CD4-positive, CD25-positive, alpha-beta regulatory T cell (primary cell): ENCODE measurements around the gene CEP97. TPM values are rescaled to one million over a fixed set of nuclear protein-coding genes. Genes with fewer than 3 reads are reported as not detected.
A peak's percentile ranks its signal among the peaks of the same experiment; 100 is the strongest.

Source experiments
- ATAC-seq, 2 donors: fragments of 150-1000 bp; cut with Tn5 transposase; one replicate each; pipeline ENCODE4 v1.10.0; 2021; ENCODE audit warnings: low read depth in 2 of 2, moderate number of reproducible peaks in 2 of 2, moderate library complexity in 1 of 2
- DNase-seq, 3 donors: peaks; one replicate each; pipeline versions ENCODE4 v3.0.0 to v3.0.0-alpha.2; 2012 to 2022; ENCODE audit warnings: mixed read lengths in 1 of 3
- H3K27ac ChIP-seq: one replicate; pipeline ENCODE4 v1.7.0; 2013; ENCODE audit warnings: mild to moderate bottlenecking, low read length; ENCODE audit not compliant: insufficient read depth, poor library complexity, severe bottlenecking
- H3K27me3 ChIP-seq: one replicate; pipeline ENCODE4 v1.7.0; 2013; ENCODE audit warnings: low read length; ENCODE audit not compliant: control insufficient read depth, insufficient read depth
- H3K36me3 ChIP-seq: one replicate; pipeline ENCODE4 v1.7.0; 2013; ENCODE audit warnings: mild to moderate bottlenecking, low read length, moderate library complexity; ENCODE audit not compliant: control insufficient read depth, insufficient read depth
- H3K4me1 ChIP-seq: 2 replicates; pipeline ENCODE4 v1.7.0; 2013; ENCODE audit warnings: mild to moderate bottlenecking, low read length; ENCODE audit not compliant: insufficient read depth, control insufficient read depth, poor library complexity, severe bottlenecking
- H3K4me3 ChIP-seq: one replicate; pipeline ENCODE4 v1.7.0; 2013; ENCODE audit warnings: low read depth, mild to moderate bottlenecking, low read length, moderate library complexity
- H3K9me3 ChIP-seq, 2 experiments: 1 replicate in 1 of 2; 2 replicates in 1 of 2; pipeline ENCODE4 v1.7.0; 2013; ENCODE audit warnings: low read length in 2 of 2, mild to moderate bottlenecking in 1 of 2, moderate library complexity in 1 of 2; ENCODE audit not compliant: control insufficient read depth in 2 of 2
- H3K27ac Mint-ChIP-seq, 3 donors: one replicate each; pipeline ENCODE4 v1.8.0; 2020 to 2022; ENCODE audit warnings: mild to moderate bottlenecking in 3 of 3, mixed read lengths in 3 of 3, moderate library complexity in 2 of 3
- H3K27me3 Mint-ChIP-seq: one replicate; pipeline ENCODE4 v1.8.0; 2022; ENCODE audit warnings: mild to moderate bottlenecking, mixed read lengths
- H3K36me3 Mint-ChIP-seq: one replicate; pipeline ENCODE4 v1.8.0; 2020; ENCODE audit warnings: mixed read lengths
- H3K4me1 Mint-ChIP-seq, 4 donors: one replicate each; pipeline ENCODE4 v1.8.0; 2020 to 2022; ENCODE audit warnings: mixed read lengths in 4 of 4, mild to moderate bottlenecking in 1 of 4
- H3K4me3 Mint-ChIP-seq, 4 donors: one replicate each; pipeline ENCODE4 v1.8.0; 2020 to 2022; ENCODE audit warnings: mild to moderate bottlenecking in 4 of 4, mixed read lengths in 4 of 4, moderate library complexity in 3 of 4
- H3K9me3 Mint-ChIP-seq, 7 donors: one replicate each; pipeline ENCODE4 v1.8.0; 2020 to 2022; ENCODE audit warnings: mixed read lengths in 7 of 7, mild to moderate bottlenecking in 3 of 7, moderate library complexity in 2 of 7
- polyA plus RNA-seq, 4 donors: library from polyadenylated mRNA; unstranded; fragments of 300-500 nt; fragmentation: Illumina TruSeq; gene quantifications; one replicate each; pipeline ENCODE4 v1.2.3, GENCODE V29; 2021
- total RNA-seq: library from RNA; stranded (reverse); gene quantifications from one replicate; pipeline ENCODE4 v1.2.3, GENCODE V29; 2022

CEP97 gene
- total and polyA plus RNA-seq, 5 donors from 2014 or later: 4.8 to 15.2 (median 7.3) TPM

GRCh38 chr3:101781166-101781565, 56.8 kb downstream of the CEP97 start:
- H3K4me3 Mint-ChIP-seq: peak overlapping the region; percentile 86 to 97 (median 94)
- peak overlapping the region in 2 of 3 donors; percentile 99 for H3K27ac Mint-ChIP-seq
- peaks cover 35 to 78% (median 58%) of the 10 kb centered on the region in 4 donors for H3K4me1 Mint-ChIP-seq
- peak overlapping the region; percentile 85 for H3K4me3 ChIP-seq
- H3K27me3 Mint-ChIP-seq: no peaks in the 10 kb centered on the region
- H3K9me3 ChIP-seq: no peaks in the 10 kb centered on the region
- no peaks in the 10 kb centered on the region for H3K27me3 ChIP-seq
- no peaks in the 10 kb centered on the region for H3K9me3 Mint-ChIP-seq
- ATAC-seq: no peak
- H3K36me3 Mint-ChIP-seq: peaks cover 21% of the 10 kb centered on the region
- H3K27ac ChIP-seq: no peak overlapping the region
- H3K36me3 ChIP-seq: peaks cover 41% of the 10 kb centered on the region
- DNase-seq: no peak
- H3K4me1 ChIP-seq: peaks cover 56% of the 10 kb centered on the region

GRCh38 chr3:101784855-101785613, 60.6 kb downstream of the CEP97 start:
- Histone ChIP-seq H3K4me3 (peak overlapping the region; percentile 38), H3K4me1 (peaks cover 42% of the 10 kb centered on the region), H3K27ac (peak overlapping the region; percentile 48)

GRCh38 chr3:101791778-101792177, 67.4 kb downstream of the CEP97 start:
- H3K27ac Mint-ChIP-seq: peak overlapping the region; percentile 22 to 65 (median 42)
- peaks cover 64% of the 10 kb centered on the region for H3K36me3 Mint-ChIP-seq
- no peak overlapping the region for H3K27ac ChIP-seq
- peaks cover 0 to 6% (median 0%) of the 10 kb centered on the region in 7 donors for H3K9me3 Mint-ChIP-seq
- ATAC-seq: peak in 1 of 2 donors; percentile 11
- peaks cover 51 to 78% (median 62%) of the 10 kb centered on the region in 4 donors for H3K4me1 Mint-ChIP-seq
- H3K4me3 ChIP-seq: no peak overlapping the region
- H3K27me3 ChIP-seq: no peaks in the 10 kb centered on the region
- H3K27me3 Mint-ChIP-seq: peaks cover 4% of the 10 kb centered on the region
- peak overlapping the region in 2 of 4 donors; percentile 16 to 61 for H3K4me3 Mint-ChIP-seq
- peaks cover 5% of the 10 kb centered on the region for H3K4me1 ChIP-seq
- DNase-seq: no peak
- peaks cover 74% of the 10 kb centered on the region for H3K36me3 ChIP-seq
- no peaks in the 10 kb centered on the region for H3K9me3 ChIP-seq

More at GRCh38 chr3:101784855-101785613, 60.6 kb downstream of the CEP97 start:
- Mint-ChIP-seq H3K27me3 (no peaks in the 10 kb centered on the region), H3K4me1 (peaks cover 44 to 81% (median 61%) of the 10 kb centered on the region in 4 donors), H3K9me3 (no peaks in the 10 kb centered on the region), H3K36me3 (peaks cover 50% of the 10 kb centered on the region), H3K4me3 (peak overlapping the region; percentile 16 to 64 (median 35)), H3K27ac (peak overlapping the region; percentile 86 to 97 (median 89))
- Histone ChIP-seq H3K9me3 (no peaks in the 10 kb centered on the region), H3K36me3 (peaks cover 67% of the 10 kb centered on the region), H3K27me3 (no peaks in the 10 kb centered on the region)
- ATAC-seq (peak; percentile 43 to 46), DNase-seq (peak in 2 of 3 donors; percentile 27 to 48)

GRCh38 chr3:101796077-101796680, 71.8 kb downstream of the CEP97 start:
- Mint-ChIP-seq H3K4me1 (peaks cover 47 to 71% (median 60%) of the 10 kb centered on the region in 4 donors), H3K27me3 (peaks cover 4% of the 10 kb centered on the region), H3K9me3 (peaks cover 0 to 6% (median 0%) of the 10 kb centered on the region in 7 donors), H3K36me3 (peaks cover 47% of the 10 kb centered on the region), H3K4me3 (peak overlapping the region in 1 of 4 donors; percentile 59), H3K27ac (peak overlapping the region in 2 of 3 donors; percentile 1 to 69)
- Histone ChIP-seq H3K4me1 (peaks cover 4% of the 10 kb centered on the region), H3K27me3 (no peaks in the 10 kb centered on the region), H3K4me3 (no peak overlapping the region), H3K36me3 (peaks cover 65% of the 10 kb centered on the region), H3K9me3 (no peaks in the 10 kb centered on the region), H3K27ac (no peak overlapping the region)
- ATAC-seq: no peak
- DNase-seq: no peak

GRCh38 chr3:101801174-101801573, 76.8 kb downstream of the CEP97 start:
- H3K4me1 Mint-ChIP-seq: peaks cover 25 to 68% (median 47%) of the 10 kb centered on the region in 4 donors

GRCh38 chr3:101802179-101802578, 77.8 kb downstream of the CEP97 start:
- no peak overlapping the region for H3K4me3 Mint-ChIP-seq
- H3K27ac Mint-ChIP-seq: peak overlapping the region; percentile 47 to 86 (median 78)
- Histone ChIP-seq H3K4me3 (no peak overlapping the region), H3K27me3 (no peaks in the 10 kb centered on the region), H3K27ac (no peak overlapping the region), H3K9me3 (no peaks in the 10 kb centered on the region), H3K4me1 (peaks cover 6% of the 10 kb centered on the region), H3K36me3 (peaks cover 63% of the 10 kb centered on the region)
- ATAC-seq: no peak
- peaks cover 0 to 3% (median 0%) of the 10 kb centered on the region in 7 donors for H3K9me3 Mint-ChIP-seq
- H3K36me3 Mint-ChIP-seq: peaks cover 46% of the 10 kb centered on the region
- DNase-seq: no peak
- peaks cover 19 to 59% (median 42%) of the 10 kb centered on the region in 4 donors for H3K4me1 Mint-ChIP-seq
- H3K27me3 Mint-ChIP-seq: no peaks in the 10 kb centered on the region

More at GRCh38 chr3:101801174-101801573, 76.8 kb downstream of the CEP97 start:
- Histone ChIP-seq H3K9me3 (no peaks in the 10 kb centered on the region), H3K27me3 (no peaks in the 10 kb centered on the region), H3K4me3 (no peak overlapping the region), H3K27ac (no peak overlapping the region), H3K4me1 (peaks cover 6% of the 10 kb centered on the region), H3K36me3 (peaks cover 58% of the 10 kb centered on the region)
- no peak for DNase-seq
- ATAC-seq: no peak
- H3K9me3 Mint-ChIP-seq: peaks cover 0 to 3% (median 0%) of the 10 kb centered on the region in 7 donors
- peak overlapping the region in 2 of 3 donors; percentile 15 to 76 for H3K27ac Mint-ChIP-seq
- H3K36me3 Mint-ChIP-seq: peaks cover 49% of the 10 kb centered on the region
- H3K4me3 Mint-ChIP-seq: no peak overlapping the region
- H3K27me3 Mint-ChIP-seq: no peaks in the 10 kb centered on the region

GRCh38 chr3:101803173-101803782, 78.9 kb downstream of the CEP97 start:
- Histone ChIP-seq H3K4me1 (peaks cover 6% of the 10 kb centered on the region), H3K4me3 (peak overlapping the region; percentile 63), H3K27me3 (no peaks in the 10 kb centered on the region), H3K9me3 (no peaks in the 10 kb centered on the region), H3K27ac (peak overlapping the region; percentile 69), H3K36me3 (peaks cover 66% of the 10 kb centered on the region)
- H3K4me3 Mint-ChIP-seq: peak overlapping the region in 2 of 4 donors; percentile 3 to 31
- H3K4me1 Mint-ChIP-seq: peaks cover 19 to 57% (median 48%) of the 10 kb centered on the region in 4 donors
- no peaks in the 10 kb centered on the region for H3K27me3 Mint-ChIP-seq
- peak overlapping the region; percentile 66 to 76 (median 70) for H3K27ac Mint-ChIP-seq
- H3K36me3 Mint-ChIP-seq: peaks cover 42% of the 10 kb centered on the region
- peak; percentile 98 to 100 for ATAC-seq
- DNase-seq: peak; percentile 47 to 89 (median 81)
- peaks cover 0 to under 1% (median 0%) of the 10 kb centered on the region in 7 donors for H3K9me3 Mint-ChIP-seq
